ENCODE results near the gene SAFB2. TPM values are rescaled to one million over a fixed set of nuclear protein-coding genes. Genes with fewer than 3 reads are reported as not detected.

SAFB2 gene
- total and polyA plus RNA-seq, 10 of the 15 experiments (the other 5 are each of a cell fraction or from before 2014, with no cell fraction given) = 4.5 to 89.2 (median 42.9) TPM

DNA sequence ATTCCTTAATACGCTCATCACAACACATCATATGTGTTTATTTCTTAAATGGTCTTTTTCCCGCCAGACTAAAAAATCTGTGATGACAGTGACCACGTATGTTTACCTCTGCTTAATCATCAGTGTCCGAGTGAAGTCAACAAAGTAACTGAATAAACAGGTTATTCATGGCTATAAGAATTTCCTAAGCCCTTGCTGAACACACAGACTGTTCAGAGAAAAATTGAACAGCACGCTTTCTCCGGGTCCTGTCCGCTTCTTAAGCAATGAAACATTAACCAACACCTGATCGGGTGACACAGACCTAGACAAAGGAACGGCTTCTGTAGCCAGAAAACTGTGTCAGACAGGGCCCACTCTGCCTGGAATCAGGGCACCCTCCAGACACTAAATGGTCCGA, 14.3 kb downstream of the SAFB2 start:
- no peak overlapping the region for H3K9ac ChIP-seq (ENCODE audit: control insufficient read depth, insufficient read depth, low read length)
- H3K9me3 ChIP-seq (replicated peaks; ENCODE audit: control insufficient read depth, insufficient read depth, low read length) = no peaks in the 10 kb centered on the region
- no peaks in the 10 kb centered on the region for H3K4me1 ChIP-seq (ENCODE audit: control insufficient read depth, insufficient read depth, low read length)
- RAD21 ChIA-PET (ENCODE audit: unreplicated experiment) = no interaction called here
- TF ChIP-seq SREBF2 (IDR thresholded peaks at IDR 0.05; ENCODE audit: low read length) = no peak
- no peak for TF ChIP-seq YBX1 (IDR thresholded peaks at IDR 0.05)
- no peak for TF ChIP-seq HCFC1 (IDR thresholded peaks at IDR 0.05; ENCODE audit: low read length)
- TF ChIP-seq NR2C1 (IDR thresholded peaks at IDR 0.05) = no peak
- TF ChIP-seq SRF (IDR thresholded peaks at IDR 0.05; ENCODE audit: low read depth in 2 of 2, low read length in 2 of 2) = no peak
- TF ChIP-seq TBL1XR1 (IDR thresholded peaks at IDR 0.05; ENCODE audit: low read depth, low read length) = no peak
- no peak overlapping the region for H3K27ac ChIP-seq (ENCODE audit: control insufficient read depth, insufficient read depth)
- FAIRE-seq (no peak), ATAC-seq (no peak), DNase-seq (ENCODE audit: low read depth, low spot score) (no peak)
- CTCF ChIA-PET = interaction anchor here (0.5 kb wide), 1 partner anchor 436 kb away, joined by 3 read pairs; no protein-coding TSS in a partner anchor
- no TSS peak for BruUV-seq (replicated peaks)
- H4K20me1 ChIP-seq (ENCODE audit: control insufficient read depth, insufficient read depth) = no peaks in the 10 kb centered on the region; the same call in 1 of the 2 replicates
- no peaks in the 10 kb centered on the region; the same call in none of the 2 replicates for H3K79me2 ChIP-seq (ENCODE audit: control insufficient read depth, insufficient read depth, low read length)
- POLR2A ChIA-PET = interaction anchor here (0.6 kb wide), 1 partner anchor 16 kb away, joined by 3 read pairs; no protein-coding TSS in a partner anchor
- no peak overlapping the region for H3K4me3 ChIP-seq
- SMC1A ChIA-PET (ENCODE audit: uncharacterized antibody, unreplicated experiment) = no interaction called here
- peaks cover 24 to 52% of the 10 kb centered on the region in 2 experiments for H3K36me3 ChIP-seq (ENCODE audit: control insufficient read depth in 2 of 2, insufficient read depth in 2 of 2, low read length in 1 of 2)
- H3K4me2 ChIP-seq (ENCODE audit: control insufficient read depth, insufficient read depth) = no peak overlapping the region
- no peak overlapping the region for H2AFZ ChIP-seq (ENCODE audit: control insufficient read depth, low read depth, low read length)
- H3K27me3 ChIP-seq (replicated peaks in 1 of 2; ENCODE audit: control insufficient read depth in 2 of 2, insufficient read depth in 2 of 2, low read length in 1 of 2) = no peaks in the 10 kb centered on the region
- in situ Hi-C loops (cut with MboI) = no loop called here
- intact Hi-C loops (cut with micrococcal nuclease; ENCODE audit: unreplicated experiment) = no loop called here
- WGBS (ENCODE audit: insufficient coverage, insufficient replicate concordance, low lambda C conversion rate, missing lambda C conversion rate) = 98% methylated on average over 10 of the region's 10 CpGs

- SMC1A ChIA-PET (ENCODE audit: uncharacterized antibody, unreplicated experiment) = no interaction called here
- Histone ChIP-seq H3K4me1 (ENCODE audit: control insufficient read depth, insufficient read depth, low read length) (no peaks in the 10 kb centered on the region), H3K79me2 (ENCODE audit: control insufficient read depth, insufficient read depth, low read length) (no peaks in the 10 kb centered on the region; the same call in none of the 2 replicates), H3K4me3 (no peak overlapping the region), H3K27ac (ENCODE audit: control insufficient read depth, insufficient read depth) (no peak overlapping the region), H3K9me3 (replicated peaks; ENCODE audit: control insufficient read depth, insufficient read depth, low read length) (no peaks in the 10 kb centered on the region), H2AFZ (ENCODE audit: control insufficient read depth, low read depth, low read length) (no peak overlapping the region), H3K9ac (ENCODE audit: control insufficient read depth, insufficient read depth, low read length) (no peak overlapping the region), H3K36me3 (ENCODE audit: control insufficient read depth in 2 of 2, insufficient read depth in 2 of 2, low read length in 1 of 2) (peaks cover 22 to 51% of the 10 kb centered on the region in 2 experiments), H3K4me2 (ENCODE audit: control insufficient read depth, insufficient read depth) (no peak overlapping the region), H3K27me3 (replicated peaks in 1 of 2; ENCODE audit: control insufficient read depth in 2 of 2, insufficient read depth in 2 of 2, low read length in 1 of 2) (no peaks in the 10 kb centered on the region), H4K20me1 (ENCODE audit: control insufficient read depth, insufficient read depth) (no peaks in the 10 kb centered on the region; the same call in 1 of the 2 replicates)
- no TSS peak for BruUV-seq (replicated peaks)
- RAD21 ChIA-PET (ENCODE audit: unreplicated experiment) = no interaction called here
- 93% methylated on average over 16 of the region's 16 CpGs for WGBS (ENCODE audit: insufficient coverage, insufficient replicate concordance, low lambda C conversion rate, missing lambda C conversion rate)
- in situ Hi-C loops (cut with MboI) (no loop called here), intact Hi-C loops (cut with micrococcal nuclease; ENCODE audit: unreplicated experiment) (no loop called here)
- FAIRE-seq = no peak
- no peak for ATAC-seq
- POLR2A ChIA-PET = interaction anchor here (0.6 kb wide), 1 partner anchor 17 kb away, joined by 3 read pairs; no protein-coding TSS in a partner anchor
- no peak for DNase-seq (ENCODE audit: low read depth, low spot score)
- CTCF ChIA-PET = interaction anchor here (0.5 kb wide), 1 partner anchor 435 kb away, joined by 3 read pairs; no protein-coding TSS in a partner anchor
- no peak for TF ChIP-seq POLR2AphosphoS2 (IDR thresholded peaks at IDR 0.05; ENCODE audit: low read depth, low read length)
- no peak for TF ChIP-seq SIN3A (IDR thresholded peaks at IDR 0.05; ENCODE audit: low read depth, low read length)
- TF ChIP-seq SUZ12 (IDR thresholded peaks at IDR 0.05; ENCODE audit: unreplicated experiment) = no peak
- TF ChIP-seq NFYB (IDR thresholded peaks at IDR 0.05; ENCODE audit: insufficient read depth, low read depth, low read length) = no peak
- TF ChIP-seq POLR2AphosphoS5 (IDR thresholded peaks at IDR 0.05; ENCODE audit: low read length) = no peak
- no peak for TF ChIP-seq GABPA (IDR thresholded peaks at IDR 0.05; ENCODE audit: low read depth)
- TF ChIP-seq PAX8 (IDR thresholded peaks at IDR 0.05) = no peak
- TF ChIP-seq EED (IDR thresholded peaks at IDR 0.05; ENCODE audit: low read depth) = no peak
- TF ChIP-seq BCL3 (IDR thresholded peaks at IDR 0.05; ENCODE audit: borderline replicate concordance, insufficient read depth, low read depth, low read length, poor library complexity, severe bottlenecking) = no peak
Observed at GRCh38 chr19:5607318-5608275, 15.0 kb downstream of the SAFB2 start.
